GM18861 (cell line): ENCODE measurements around the gene DUSP23.
A peak's percentile ranks its signal among the peaks of the same experiment; 100 is the strongest.

Source experiments
- ATAC-seq: cut with Tn5 transposase; IDR thresholded peaks from one replicate; pipeline ENCODE4 v1.9.1; 2021; ENCODE audit not compliant: unreplicated experiment

DUSP23 gene

GRCh38 chr1:159783724-159784123 lies 3.0 kb downstream of the DUSP23 start:
- no peak for ATAC-seq

- no peak for ATAC-seq
Observed at GRCh38 chr1:159786465-159786864, 5.7 kb downstream of the DUSP23 start.

DNA sequence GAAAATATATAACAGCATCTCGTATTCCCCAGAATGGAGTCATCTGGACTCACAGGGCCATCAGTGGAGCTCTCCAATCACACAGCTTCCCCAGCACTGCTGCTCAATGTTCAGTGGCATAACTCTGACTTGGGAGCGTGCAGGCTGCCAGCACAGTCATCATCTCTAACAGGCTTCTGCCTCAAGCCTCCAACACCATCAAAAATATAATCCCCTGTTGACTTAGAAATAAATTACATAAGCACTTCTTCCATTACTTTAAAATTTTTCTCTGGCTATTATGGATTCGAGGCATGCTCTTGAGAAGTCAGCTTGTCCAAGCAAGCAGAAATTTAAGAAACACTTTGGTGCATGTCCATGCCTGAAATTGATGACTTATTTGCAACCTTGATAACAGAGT lies 6.2 kb downstream of the DUSP23 start:
- no peak for ATAC-seq

- no peak for ATAC-seq
Observed at GRCh38 chr1:159790237-159790917, 9.6 kb downstream of the DUSP23 start.

DNA sequence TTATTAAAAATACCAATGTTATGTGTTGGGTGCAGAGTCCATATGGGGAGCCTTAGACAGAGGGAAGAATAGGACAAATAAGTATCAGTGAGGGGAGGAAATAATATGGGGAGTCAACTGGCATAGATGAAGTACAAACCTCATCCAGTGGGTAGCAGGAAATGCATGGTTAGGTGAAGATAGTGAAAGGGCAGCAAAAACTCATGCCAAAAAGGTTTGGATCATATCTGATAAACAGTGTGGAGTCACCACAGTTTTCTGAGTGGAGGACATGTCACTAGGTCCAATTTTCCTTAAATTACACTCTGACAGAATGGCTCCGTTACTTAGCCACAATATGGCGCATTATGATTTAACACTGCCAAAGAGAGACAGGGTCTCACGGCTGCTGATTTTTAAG lies 10.3 kb downstream of the DUSP23 start:
- no peak for ATAC-seq

GRCh38 chr1:159791461-159791860 lies 10.7 kb downstream of the DUSP23 start:
- no peak for ATAC-seq

DNA sequence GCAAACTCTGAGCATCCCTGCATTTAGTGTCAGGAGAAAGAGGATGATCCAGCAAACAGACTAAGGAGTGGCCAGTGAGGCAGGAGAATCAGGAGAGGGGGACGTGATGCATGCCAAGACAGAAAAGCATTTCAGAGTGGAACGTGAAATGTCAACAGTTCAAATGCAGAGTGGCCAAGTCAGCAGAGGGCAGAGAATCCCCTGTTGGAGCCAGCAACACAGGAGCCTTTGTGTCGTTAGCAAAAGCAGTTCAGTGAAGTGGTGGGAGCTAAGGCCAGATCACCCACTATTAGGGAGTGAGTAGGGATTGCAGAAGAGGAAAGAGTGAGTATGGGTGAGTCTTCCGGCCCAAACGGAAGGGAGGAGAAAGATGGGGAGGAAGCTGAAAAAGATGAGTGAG lies 14.8 kb downstream of the DUSP23 start:
- no peak for ATAC-seq

- no peak for ATAC-seq
Observed at GRCh38 chr1:159798893-159799292, 18.1 kb downstream of the DUSP23 start.

- no peak for ATAC-seq
Observed at GRCh38 chr1:159799446-159799985, 18.8 kb downstream of the DUSP23 start.

DNA sequence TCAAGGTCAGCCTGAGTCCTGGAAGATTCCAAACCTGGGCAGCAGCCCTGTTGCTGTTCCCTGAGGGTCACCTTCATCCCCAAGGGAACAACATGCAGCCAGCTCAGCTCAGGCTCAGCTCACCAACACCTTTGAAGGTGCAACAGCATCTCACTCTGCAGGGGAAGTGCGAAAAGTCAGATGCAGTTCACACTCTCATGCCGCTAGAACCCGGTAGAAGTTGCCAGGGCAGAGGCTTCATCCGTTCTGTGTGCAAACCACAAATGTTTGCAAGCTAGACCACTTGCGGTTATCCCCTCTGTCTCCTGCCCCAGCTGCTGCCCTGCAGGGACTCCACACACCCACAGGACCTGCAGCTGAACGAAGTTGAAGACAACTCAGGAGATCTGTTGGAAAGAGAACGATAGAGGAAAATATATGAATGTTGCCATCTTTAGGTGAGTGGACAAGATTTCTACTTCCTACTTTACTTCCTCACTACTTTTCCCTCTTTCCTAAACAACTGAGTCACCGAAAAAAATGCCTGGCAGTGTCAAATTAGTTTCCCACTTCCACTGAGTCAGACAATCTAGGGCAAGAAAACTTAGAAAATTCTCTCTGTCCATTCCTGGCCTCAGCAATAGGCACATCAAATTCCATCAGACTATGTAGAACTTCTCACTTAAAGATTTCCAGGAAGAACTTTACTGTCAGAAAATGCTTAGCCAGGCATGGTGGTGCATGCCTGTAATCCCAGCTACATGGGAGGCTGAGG lies 19.6 kb downstream of the DUSP23 start:
- ATAC-seq: no peak

DNA sequence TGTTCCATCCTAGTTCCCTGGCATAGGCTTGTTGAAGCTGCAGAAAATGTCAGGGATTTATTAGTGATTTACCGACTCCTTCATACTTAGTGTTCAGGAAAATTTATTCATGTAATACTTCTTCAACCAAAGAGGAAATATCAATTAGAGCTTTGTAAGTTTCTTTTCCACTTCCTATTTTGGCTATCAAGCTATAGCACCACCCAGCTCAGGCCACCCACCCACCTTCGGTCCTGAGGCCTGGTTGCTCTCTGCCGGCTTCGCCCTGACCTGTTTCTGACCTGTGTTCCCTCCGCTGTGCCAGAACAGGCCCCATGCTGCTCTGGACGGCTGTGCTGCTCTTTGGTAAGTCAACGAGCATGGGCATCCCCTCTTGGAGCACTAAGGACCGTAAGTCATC lies 21.3 kb downstream of the DUSP23 start, which contains the start of gene FCRL6:
Gene FCRL6 (plus strand): TSS at position 250 of the 400 bp plus-strand sequence. CDS start 65 bp downstream, at position 315.
- ATAC-seq: no peak

- ATAC-seq: no peak
Observed at GRCh38 chr1:159803956-159804689, 23.4 kb downstream of the DUSP23 start.

- ATAC-seq: no peak
Observed at GRCh38 chr1:159804924-159805323, 24.2 kb downstream of the DUSP23 start.

DNA sequence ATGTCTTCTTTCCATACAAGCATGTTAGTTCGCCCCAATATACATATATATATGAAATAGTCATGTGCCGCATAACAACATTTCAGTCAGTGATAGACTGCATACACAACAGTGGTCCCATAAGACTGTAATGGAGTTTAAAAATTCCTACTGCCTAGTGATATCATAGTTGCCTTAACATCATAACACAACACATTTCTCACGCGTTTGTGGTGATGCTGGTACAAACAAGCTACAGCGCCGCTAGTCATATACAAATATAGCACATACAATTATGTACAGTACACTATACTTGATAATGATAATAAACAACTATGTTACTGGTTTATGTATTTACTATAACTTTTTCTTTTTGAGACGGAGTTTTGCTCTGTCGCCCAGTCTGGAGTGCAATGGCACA lies 35.2 kb downstream of the DUSP23 start:
- ATAC-seq: no peak

GRCh38 chr1:159817276-159818041 lies 36.7 kb downstream of the DUSP23 start:
- ATAC-seq: no peak

DNA sequence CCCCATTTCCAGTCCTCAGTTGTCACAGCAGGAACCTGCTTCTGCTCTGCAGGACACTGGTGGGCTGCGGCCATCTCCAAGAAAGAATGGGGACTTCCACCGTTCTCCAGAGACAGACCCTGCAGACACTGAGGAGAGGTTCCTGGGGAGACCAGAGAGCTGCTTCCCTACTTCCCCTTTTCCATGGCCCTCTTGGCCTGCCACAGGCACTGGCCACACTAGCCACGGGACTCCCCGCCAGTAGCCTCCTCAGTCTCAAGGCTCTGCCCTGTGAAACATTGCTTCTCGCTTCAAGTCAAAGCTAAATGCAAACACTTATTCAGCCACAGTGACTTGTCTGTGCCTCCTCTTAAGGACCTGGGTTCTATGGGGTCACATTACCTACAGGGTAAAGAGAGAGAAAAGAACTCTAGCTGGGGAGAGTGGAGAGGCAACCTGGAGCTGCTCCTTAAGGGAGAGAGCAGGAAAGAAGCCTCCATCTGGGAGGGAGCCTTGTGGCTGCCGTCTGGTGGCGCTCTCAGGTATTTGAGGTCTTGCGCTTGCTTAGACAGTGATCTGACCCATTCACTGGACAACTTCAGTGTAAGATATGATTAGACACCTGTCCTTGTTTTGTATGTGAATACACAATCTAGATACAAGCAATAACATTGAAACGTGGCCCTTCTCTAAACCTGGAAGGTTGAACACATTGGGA lies 40.6 kb downstream of the DUSP23 start:
- ATAC-seq: peak; percentile 84

- ATAC-seq: no peak
Observed at GRCh38 chr1:159823406-159823805, 42.6 kb downstream of the DUSP23 start.

GRCh38 chr1:159825564-159825963 lies 44.8 kb downstream of the DUSP23 start:
- ATAC-seq: no peak

DNA sequence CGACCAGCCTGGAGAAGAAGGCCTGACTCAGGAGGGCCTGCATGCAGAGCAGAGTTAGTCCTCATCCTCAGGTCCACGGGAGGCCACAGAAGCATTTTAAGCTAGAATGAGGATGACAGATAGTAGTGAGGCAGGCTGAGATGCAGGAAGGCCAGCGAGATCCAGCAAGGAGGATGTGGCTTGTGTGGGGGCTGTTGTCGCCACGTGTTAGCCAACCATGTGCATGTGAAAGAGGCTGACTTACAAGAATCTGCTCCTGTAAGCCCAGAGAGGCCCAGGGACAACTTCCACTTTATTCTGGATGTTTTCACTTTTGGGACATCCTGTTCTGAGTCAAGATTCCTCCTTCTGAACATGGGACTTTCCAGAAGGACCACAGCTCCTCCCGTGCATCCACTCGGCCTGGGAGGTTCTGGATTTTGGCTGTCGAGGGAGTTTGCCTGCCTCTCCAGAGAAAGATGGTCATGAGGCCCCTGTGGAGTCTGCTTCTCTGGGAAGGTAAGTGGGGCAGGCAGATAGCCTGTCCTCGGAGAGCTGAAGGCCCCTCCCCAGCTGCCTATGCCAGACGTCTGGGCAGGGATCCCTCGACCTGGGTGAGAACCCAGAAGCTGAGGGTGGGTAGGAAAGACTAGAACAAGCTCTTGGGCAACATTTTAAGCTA lies 45.8 kb downstream of the DUSP23 start, which contains the start of gene SLAMF8:
Gene SLAMF8 (plus strand): TSS at position 433 of the 661 bp plus-strand sequence. CDS start 26 bp downstream, at position 459.
- no peak for ATAC-seq
